IgD-negative memory B cell (primary cell): ENCODE results near the gene C18orf63. TPM values are rescaled to one million over a fixed set of nuclear protein-coding genes. Genes with fewer than 3 reads are reported as not detected.

Source experiments
- polyA plus RNA-seq: library from polyadenylated mRNA; unstranded; fragments of 300-500 nt; fragmentation: Illumina TruSeq; gene quantifications from one replicate; pipeline ENCODE4 v1.2.3, GENCODE V29; 2021

C18orf63 gene
- polyA plus RNA-seq, 1 donor from 2014 or later: not detected

Other genes with a start within 250 kb of the C18orf63 start
- 0.90 TPM for gene FBXO15, start 168.0 kb upstream of the C18orf63 start, polyA plus RNA-seq
- 17.6 TPM for gene TIMM21, start 167.3 kb upstream of the C18orf63 start, polyA plus RNA-seq
- gene CYB5A, start 23.9 kb upstream of the C18orf63 start, polyA plus RNA-seq: 61.4 TPM
- gene DIPK1C, start 141.5 kb downstream of the C18orf63 start, polyA plus RNA-seq: not detected
- 179 TPM for gene CNDP2, start 180.5 kb downstream of the C18orf63 start, polyA plus RNA-seq
- not detected for gene CNDP1, start 218.7 kb downstream of the C18orf63 start, polyA plus RNA-seq